HepG2 (cell line): ENCODE data around the gene MPZ. TPM values are rescaled to one million over a fixed set of nuclear protein-coding genes. Genes with fewer than 3 reads are reported as not detected.

Source experiments
- MNT ChIP-seq: fragments of 450-650 bp; IDR thresholded peaks from 2 replicates; pipeline ENCODE4 v1.6.1; 2016
- SCMH1 ChIP-seq: sonication (generic); formaldehyde crosslinking; IDR thresholded peaks from 2 replicates; pipeline ENCODE4 v1.9.0; 2021; ENCODE audit warnings: missing genetic modification reagents, mild to moderate bottlenecking, borderline replicate concordance
- SP140L ChIP-seq: sonication (generic); formaldehyde crosslinking; IDR thresholded peaks from 2 replicates; pipeline ENCODE4 v1.4.0; 2020; ENCODE audit warnings: missing genetic modification reagents, borderline replicate concordance
- SYNCRIP ChIP-seq: fragments of 200-400 bp; formaldehyde crosslinking; IDR thresholded peaks from 2 replicates; pipeline ENCODE4 v1.6.1; 2018; ENCODE audit warnings: mild to moderate bottlenecking, low read depth, low read length; ENCODE audit not compliant: insufficient read depth
- ZNF407 ChIP-seq: sonication (generic); formaldehyde crosslinking; IDR thresholded peaks from one replicate; pipeline ENCODE4 v1.5.1; 2020; ENCODE audit warnings: mild to moderate bottlenecking, missing genetic modification reagents; ENCODE audit errors: not compliant biosample characterization
- ZNF432 ChIP-seq: sonication (generic); formaldehyde crosslinking; IDR thresholded peaks from 2 replicates; pipeline ENCODE4 v1.5.0; 2020; ENCODE audit warnings: missing genetic modification reagents, mild to moderate bottlenecking, borderline replicate concordance
- ZNF788 ChIP-seq: sonication (generic); formaldehyde crosslinking; IDR thresholded peaks from 2 replicates; pipeline ENCODE4 v1.5.0; 2020; ENCODE audit warnings: mild to moderate bottlenecking, missing genetic modification reagents, borderline replicate concordance
- polyA plus RNA-seq, 8 experiments: library from polyadenylated mRNA; depleted of rRNA in 3 of 8; stranded (reverse) in 7 of 8; unstranded in 1 of 8; fragments of >200 nt; fragmentation: Illumina TruSeq in 4 of 8; extraction: Trizol in 4 of 8; gene quantifications; 2 replicates each; pipeline versions ENCODE4 v1.2.1 to v1.2.3, GENCODE V29; 2011 to 2016; ENCODE audit warnings: low read depth in 4 of 8, missing spikeins in 1 of 8, mixed read lengths in 1 of 8; ENCODE audit not compliant: insufficient read depth in 1 of 8
- total RNA-seq, 5 experiments: library from RNA; depleted of rRNA; stranded (reverse); fragments of >200 nt; fragmentation: Illumina TruSeq; extraction: Trizol; gene quantifications; 2 replicates each; pipeline ENCODE4 v1.2.3, GENCODE V29; 2016; ENCODE audit warnings: low read depth in 1 of 5
- TF ChIP-seq, protein P1 (sequence below): sonication (generic); formaldehyde crosslinking; IDR thresholded peaks from 2 replicates; pipeline ENCODE4 v1.5.1; 2020; ENCODE audit warnings: mild to moderate bottlenecking, missing genetic modification reagents, moderate library complexity
- TF ChIP-seq, protein P2 (sequence below): sonication (generic); formaldehyde crosslinking; IDR thresholded peaks from 2 replicates; pipeline ENCODE4 v1.9.0; 2021; ENCODE audit warnings: missing genetic modification reagents, borderline replicate concordance

MPZ gene
- total and polyA plus RNA-seq, 2 of the 13 experiments (the other 11 are each of a cell fraction or from before 2014, with no cell fraction given) = 18.3 to 24.6 TPM

DNA sequence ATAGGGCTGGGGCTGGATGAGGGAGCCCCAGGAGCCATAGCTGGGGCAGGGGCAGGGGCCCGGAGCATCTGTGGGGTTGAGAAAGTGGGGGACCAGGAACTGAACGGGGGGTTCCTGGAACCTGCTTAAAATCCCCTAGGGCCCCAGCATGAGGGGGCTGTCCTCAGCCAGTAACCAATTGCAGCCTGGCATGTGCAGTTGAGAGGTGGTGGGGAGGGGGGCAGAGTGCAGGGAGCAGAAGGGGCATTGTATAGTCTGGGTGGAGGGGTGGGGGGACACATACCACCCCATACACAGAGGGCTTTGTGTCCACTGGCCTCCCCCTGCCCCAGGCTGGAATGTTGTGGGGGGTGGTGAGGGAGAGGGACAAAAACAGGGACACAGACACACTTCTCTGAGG is at the start of gene MPZ (continued):
- TF ChIP-seq, protein P1, sequence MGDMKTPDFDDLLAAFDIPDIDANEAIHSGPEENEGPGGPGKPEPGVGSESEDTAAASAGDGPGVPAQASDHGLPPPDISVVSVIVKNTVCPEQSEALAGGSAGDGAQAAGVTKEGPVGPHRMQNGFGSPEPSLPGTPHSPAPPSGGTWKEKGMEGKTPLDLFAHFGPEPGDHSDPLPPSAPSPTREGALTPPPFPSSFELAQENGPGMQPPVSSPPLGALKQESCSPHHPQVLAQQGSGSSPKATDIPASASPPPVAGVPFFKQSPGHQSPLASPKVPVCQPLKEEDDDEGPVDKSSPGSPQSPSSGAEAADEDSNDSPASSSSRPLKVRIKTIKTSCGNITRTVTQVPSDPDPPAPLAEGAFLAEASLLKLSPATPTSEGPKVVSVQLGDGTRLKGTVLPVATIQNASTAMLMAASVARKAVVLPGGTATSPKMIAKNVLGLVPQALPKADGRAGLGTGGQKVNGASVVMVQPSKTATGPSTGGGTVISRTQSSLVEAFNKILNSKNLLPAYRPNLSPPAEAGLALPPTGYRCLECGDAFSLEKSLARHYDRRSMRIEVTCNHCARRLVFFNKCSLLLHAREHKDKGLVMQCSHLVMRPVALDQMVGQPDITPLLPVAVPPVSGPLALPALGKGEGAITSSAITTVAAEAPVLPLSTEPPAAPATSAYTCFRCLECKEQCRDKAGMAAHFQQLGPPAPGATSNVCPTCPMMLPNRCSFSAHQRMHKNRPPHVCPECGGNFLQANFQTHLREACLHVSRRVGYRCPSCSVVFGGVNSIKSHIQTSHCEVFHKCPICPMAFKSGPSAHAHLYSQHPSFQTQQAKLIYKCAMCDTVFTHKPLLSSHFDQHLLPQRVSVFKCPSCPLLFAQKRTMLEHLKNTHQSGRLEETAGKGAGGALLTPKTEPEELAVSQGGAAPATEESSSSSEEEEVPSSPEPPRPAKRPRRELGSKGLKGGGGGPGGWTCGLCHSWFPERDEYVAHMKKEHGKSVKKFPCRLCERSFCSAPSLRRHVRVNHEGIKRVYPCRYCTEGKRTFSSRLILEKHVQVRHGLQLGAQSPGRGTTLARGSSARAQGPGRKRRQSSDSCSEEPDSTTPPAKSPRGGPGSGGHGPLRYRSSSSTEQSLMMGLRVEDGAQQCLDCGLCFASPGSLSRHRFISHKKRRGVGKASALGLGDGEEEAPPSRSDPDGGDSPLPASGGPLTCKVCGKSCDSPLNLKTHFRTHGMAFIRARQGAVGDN (CRISPR knock-in tag) = peak; percentile 12; the same call in 1 of the 2 replicates
- TF ChIP-seq ZNF788 (CRISPR knock-in tag) (no peak), SYNCRIP (no peak), MNT (no peak), ZNF407 (CRISPR knock-in tag) (no peak), SP140L (CRISPR knock-in tag) (no peak), ZNF432 (no peak), SCMH1 (CRISPR knock-in tag) (no peak)
- TF ChIP-seq, protein P2, sequence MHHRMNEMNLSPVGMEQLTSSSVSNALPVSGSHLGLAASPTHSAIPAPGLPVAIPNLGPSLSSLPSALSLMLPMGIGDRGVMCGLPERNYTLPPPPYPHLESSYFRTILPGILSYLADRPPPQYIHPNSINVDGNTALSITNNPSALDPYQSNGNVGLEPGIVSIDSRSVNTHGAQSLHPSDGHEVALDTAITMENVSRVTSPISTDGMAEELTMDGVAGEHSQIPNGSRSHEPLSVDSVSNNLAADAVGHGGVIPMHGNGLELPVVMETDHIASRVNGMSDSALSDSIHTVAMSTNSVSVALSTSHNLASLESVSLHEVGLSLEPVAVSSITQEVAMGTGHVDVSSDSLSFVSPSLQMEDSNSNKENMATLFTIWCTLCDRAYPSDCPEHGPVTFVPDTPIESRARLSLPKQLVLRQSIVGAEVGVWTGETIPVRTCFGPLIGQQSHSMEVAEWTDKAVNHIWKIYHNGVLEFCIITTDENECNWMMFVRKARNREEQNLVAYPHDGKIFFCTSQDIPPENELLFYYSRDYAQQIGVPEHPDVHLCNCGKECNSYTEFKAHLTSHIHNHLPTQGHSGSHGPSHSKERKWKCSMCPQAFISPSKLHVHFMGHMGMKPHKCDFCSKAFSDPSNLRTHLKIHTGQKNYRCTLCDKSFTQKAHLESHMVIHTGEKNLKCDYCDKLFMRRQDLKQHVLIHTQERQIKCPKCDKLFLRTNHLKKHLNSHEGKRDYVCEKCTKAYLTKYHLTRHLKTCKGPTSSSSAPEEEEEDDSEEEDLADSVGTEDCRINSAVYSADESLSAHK (CRISPR knock-in tag) = no peak
